HG03159 (cell line): ENCODE measurements around the gene GPR135.

Source experiments
- ATAC-seq: cut with Tn5 transposase; IDR thresholded peaks from one replicate; pipeline ENCODE4 v1.9.1; 2021; ENCODE audit warnings: mild to moderate bottlenecking, moderate library complexity; ENCODE audit not compliant: unreplicated experiment

The GPR135 gene, protein sequence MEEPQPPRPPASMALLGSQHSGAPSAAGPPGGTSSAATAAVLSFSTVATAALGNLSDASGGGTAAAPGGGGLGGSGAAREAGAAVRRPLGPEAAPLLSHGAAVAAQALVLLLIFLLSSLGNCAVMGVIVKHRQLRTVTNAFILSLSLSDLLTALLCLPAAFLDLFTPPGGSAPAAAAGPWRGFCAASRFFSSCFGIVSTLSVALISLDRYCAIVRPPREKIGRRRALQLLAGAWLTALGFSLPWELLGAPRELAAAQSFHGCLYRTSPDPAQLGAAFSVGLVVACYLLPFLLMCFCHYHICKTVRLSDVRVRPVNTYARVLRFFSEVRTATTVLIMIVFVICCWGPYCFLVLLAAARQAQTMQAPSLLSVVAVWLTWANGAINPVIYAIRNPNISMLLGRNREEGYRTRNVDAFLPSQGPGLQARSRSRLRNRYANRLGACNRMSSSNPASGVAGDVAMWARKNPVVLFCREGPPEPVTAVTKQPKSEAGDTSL

DNA sequence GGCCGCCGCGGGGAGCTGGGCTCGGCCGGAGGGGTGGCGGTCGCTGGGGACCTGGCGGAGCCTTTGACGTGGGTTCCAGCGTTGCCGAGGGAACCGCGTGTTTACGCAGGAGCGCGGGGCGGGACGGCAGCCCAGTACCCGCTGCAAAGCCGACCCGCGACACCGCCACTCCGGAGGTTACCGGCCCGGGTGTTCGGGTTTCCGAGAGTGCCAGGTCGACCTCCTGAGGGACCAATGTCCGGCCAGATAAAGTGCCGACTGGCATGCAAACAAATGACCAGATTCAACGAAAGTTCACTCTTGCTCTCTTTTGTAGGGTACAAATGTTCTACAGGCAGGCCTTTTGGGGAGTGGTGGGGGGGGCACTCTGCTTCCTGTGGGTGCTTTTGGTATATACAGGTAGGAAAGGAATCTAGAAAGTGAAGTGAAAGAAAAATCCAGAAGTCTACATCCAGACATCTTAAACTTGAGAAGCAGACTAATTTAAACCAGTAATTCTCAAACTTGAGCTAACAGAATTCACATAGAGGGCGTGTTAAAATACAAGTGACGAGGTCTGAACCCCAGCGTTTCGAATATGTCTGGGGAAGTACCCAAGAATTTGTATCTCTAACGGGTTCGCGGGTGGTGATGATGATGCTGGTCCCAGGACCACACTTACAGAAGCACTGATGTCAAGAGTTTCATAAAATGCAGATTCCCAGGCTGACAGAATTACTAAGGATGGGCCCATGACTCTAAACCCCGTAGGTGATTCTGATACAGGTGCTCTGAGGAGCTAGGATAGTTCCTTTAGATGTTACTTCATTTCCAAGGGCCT is at the start of gene GPR135:
Gene GPR135, minus strand, starts transcription at position 65 of the 820 bp plus-strand sequence. CDS start 154 bp downstream, outside the sequence.
- ATAC-seq, result peak; percentile 40

DNA sequence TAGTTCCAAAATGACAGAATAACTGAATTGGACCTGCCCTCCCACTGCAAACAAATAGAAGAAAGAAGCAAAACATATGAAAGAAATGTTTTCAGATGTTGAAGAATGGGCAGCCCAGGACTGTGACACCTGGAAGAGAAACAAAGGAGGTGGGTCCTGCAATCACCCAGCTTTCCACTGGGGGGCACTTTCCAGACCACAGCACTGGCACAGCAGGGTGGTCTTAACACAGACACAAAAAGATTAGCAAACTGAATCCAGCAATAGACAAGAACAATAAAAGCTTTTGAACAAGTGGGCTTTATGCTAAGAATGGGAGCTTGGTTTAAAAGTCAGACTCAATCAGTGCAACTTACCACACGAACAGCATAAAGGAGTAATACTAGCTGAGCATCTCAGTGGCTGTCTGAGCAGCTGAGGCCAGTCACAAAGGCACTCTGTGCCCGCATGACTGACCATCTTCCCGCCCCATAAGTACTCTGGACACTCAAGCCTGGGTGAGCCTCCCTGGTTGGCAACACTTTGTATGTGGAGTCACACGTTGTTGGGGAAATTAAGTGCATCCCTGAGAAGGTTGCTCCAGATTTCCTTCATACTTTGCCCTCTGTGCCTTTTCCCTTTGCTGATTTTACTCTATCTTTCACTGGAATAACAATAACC is 46.9 kb upstream of the GPR135 start:
- ATAC-seq, result peak; percentile 52

GRCh38 chr14:59510966-59511365 is 45.8 kb upstream of the GPR135 start:
- ATAC-seq, result no peak

DNA sequence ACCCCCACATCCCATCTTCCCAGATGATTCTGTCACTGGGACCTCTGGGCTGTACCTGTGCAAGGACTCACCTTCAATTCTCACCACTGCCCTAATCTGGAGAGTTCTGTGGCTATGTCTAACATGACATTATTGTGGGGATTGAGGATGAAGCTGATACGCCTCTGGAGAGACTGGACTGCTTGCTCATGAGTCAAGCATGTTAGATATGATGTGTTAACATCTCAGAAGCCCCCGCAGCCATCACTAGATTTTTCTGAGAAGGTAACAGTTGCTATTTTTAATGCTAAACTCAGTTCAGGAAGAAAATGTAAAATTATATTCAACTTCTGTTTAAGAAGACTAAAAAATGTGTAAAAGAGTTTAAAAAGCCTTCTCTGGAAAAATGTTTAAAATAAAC is 44.8 kb upstream of the GPR135 start:
- ATAC-seq, result no peak

GRCh38 chr14:59509101-59509500 is 43.9 kb upstream of the GPR135 start:
- no peak for ATAC-seq

- no peak for ATAC-seq
These were observed 42.5 kb upstream of the GPR135 start for GRCh38 chr14:59507752-59508103.

DNA sequence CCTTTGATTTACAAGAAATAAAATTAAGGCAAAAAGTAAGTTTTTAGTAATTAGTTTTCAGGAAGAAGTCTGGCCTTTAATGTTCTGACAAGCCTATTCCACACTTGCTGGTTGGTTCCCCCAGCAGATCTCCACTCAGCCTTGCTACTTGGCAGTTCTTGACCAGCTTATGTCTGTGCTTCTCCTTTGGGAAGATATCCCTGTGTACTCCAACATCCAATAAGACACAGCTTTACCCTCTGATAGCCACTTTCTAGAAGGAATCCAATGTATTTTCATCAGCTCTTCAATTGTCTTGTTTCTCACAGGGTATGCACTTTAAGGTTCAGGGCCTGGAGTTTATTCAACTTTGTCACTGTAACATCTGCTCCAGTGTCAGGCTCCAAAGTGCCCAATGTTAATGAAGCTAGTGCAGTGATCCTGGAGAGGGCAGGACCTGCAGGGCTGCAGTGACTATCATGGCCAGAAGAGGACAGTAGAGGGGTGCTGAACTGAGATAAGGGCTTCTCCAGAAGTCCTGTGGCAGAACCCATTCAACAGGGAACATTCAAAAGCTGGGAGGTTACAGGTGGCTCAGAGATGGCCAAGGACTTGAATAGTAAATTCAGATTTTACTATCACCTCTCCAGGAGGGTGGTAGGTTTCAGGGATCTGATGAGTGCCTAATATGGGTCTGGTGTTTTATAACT is 42.0 kb upstream of the GPR135 start:
- peak; percentile 87 for ATAC-seq

DNA sequence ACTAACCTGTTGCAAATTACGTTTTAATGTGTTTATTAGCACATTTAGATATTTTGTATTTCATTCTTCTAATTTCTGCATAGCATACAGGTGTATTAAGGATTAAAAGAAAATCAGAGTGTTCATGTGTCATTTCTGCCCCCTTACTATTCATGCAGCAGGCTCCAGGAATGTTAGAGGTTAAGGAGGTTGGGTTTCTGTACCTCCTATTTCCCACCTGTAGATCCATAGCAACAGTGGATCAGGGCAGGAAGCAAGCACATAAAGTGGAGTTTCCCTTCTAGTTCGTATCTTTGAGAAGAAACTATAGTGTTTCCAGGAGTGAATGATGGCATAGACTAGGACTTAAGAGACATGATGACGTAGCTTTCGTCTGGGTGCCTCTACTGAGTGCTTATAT is 38.1 kb upstream of the GPR135 start:
- ATAC-seq, result no peak

- no peak for ATAC-seq
These were observed 35.6 kb upstream of the GPR135 start for GRCh38 chr14:59500732-59501131.

- no peak for ATAC-seq
These were observed 27.2 kb upstream of the GPR135 start for GRCh38 chr14:59492384-59492783.

- ATAC-seq, result no peak
These were observed 25.6 kb upstream of the GPR135 start for GRCh38 chr14:59490756-59491155.

DNA sequence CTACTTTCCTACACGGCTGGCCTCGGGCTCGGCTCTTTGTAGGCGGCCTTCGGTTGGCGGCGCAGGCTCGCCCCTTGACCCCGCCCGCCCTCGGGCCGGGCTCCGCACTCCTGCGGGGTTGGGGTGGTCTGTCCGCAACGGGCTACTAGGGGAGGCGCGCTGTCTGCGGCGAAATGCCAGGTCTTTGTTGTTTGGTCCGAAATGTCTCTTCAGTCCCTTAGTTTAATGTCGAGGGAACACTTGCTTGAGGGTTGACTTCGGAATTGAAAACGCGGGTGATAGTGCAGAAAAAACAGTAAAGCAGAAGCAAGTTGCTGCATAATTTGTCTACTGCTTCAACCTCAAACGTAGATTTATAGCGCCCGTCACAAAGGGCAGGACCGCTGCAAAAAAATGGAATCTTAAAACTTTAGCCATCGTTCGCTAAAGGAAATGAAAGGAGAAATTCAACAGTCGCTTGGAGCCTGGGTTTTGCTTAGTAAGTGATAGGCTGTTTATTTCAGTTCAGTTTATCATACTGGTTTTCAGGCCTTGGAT is 19.5 kb upstream of the GPR135 start:
- ATAC-seq, result peak; percentile 46

GRCh38 chr14:59483819-59484638 is 18.8 kb upstream of the GPR135 start, which contains the start of the genes JKAMP and L3HYPDH:
JKAMP (plus strand) TSS chr14:59484517; CDS start chr14:59484590, 73 bp downstream.
L3HYPDH (minus strand) TSS chr14:59484408; CDS start chr14:59484316, 92 bp downstream.
- ATAC-seq, result peak; percentile 87

DNA sequence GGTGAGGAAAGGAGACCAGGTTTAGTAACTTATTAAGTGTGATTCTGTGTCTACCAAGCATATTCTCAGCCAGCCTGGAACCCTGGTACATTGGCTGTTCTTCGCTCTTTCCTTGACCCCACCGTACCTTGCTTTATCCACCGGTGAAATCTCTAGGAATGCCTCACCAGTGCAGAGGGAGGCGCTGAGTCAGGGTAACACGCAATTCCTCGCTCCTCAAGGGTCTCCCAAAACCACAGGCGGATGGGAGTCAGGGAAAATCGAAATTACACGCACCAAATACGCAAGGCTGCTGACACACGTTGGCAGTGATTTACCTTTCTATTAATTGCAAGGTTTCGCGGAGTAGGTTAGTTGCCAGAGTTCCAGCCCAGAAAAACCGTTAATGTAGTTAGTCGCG is 18.2 kb upstream of the GPR135 start:
- ATAC-seq, result no peak

DNA sequence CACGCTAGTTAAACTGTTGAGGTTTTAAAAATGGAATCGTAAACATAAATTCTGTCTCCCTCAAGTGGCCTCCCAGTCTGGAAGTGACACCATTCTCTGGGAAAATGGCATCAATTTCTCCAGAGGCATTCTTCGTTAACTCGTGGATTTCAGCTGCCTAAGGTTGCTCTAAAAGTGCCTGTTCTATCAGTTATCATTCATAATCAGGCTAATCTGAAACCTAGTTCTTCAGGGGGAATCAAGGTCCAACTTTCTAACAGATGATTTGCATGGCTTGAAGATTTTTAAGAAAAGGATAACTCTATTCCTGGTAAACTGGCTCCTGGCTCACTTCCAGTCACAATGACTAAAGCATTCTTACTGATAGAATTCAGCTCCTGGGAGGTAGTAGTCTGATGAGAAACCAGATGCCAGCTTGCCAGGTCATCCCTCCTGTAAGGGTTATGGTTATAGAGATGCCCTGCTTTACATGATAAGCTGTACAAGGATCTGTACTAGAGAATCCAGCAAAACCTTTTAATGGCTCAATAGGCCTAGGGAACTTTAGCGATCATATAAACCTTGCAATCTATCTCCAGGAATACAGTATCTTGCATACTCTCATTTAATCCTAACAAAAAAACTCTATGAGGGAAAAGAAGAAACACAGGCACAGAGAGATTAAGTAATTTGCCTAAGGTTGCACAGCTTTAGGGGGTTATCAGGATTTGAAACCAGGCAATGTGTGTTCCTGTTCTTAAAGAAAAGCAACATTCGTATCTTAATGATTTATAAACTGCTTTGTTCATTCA is 17.6 kb upstream of the GPR135 start:
- no peak for ATAC-seq

DNA sequence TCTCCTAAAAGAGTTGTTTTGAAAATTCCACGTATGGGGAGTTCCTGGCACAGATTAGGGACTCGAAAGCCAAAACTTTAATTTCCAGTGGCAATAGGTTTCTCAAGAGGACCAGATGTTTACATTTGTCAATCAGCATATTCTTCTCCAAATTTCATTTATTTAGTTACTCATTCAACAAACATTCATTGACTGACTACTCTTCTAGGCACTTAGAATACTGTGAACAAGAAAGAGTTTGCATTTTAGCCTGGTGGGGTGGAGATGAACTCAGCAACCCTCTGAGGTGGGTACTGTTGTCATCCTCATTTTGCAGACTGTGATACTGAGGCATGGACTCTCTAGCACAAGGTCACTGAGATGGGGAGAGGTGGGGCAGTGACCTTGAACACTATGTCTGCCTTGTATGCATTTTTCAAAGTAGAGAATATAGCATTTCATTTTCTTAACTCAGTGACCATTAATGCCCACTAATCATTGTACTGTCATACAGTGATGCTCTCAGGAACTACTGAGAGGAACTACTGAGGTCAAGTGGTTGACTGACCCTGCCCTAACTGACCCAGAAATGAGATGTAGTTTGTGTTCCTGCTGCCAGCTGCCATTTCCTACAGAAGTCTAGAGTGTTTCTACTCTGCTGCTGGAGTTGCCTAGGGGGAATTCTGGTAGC is 16.8 kb upstream of the GPR135 start:
- no peak for ATAC-seq

GRCh38 chr14:59481407-59481806 is 16.2 kb upstream of the GPR135 start:
- no peak for ATAC-seq

GRCh38 chr14:59480166-59480565 is 15.0 kb upstream of the GPR135 start:
- ATAC-seq, result no peak
